Fibroblast of skin of left biceps (primary cell): ENCODE data around the gene IL17RA.
"Not testable (repeated sequence)": the region's sequence is repeated elsewhere in the genome, so short reads cannot be mapped to it uniquely, and the experiment has no call there.

Source experiments
- DNase-seq, 2 experiments: peaks; one replicate each; pipeline ENCODE4 v3.0.0-alpha.2; 2013; ENCODE audit warnings: low read depth in 2 of 2

Gene IL17RA

GRCh38 chr22:17084554-17085276, at the start of gene IL17RA:
TSS of gene IL17RA (plus strand) at chr22:17085000. CDS start at chr22:17085092, 92 bp downstream.
- peak; percentile 46 to 60 for DNase-seq

GRCh38 chr22:17035246-17035645, 49.6 kb upstream of the IL17RA start:
- DNase-seq = no peak

GRCh38 chr22:17035976-17036841, 48.6 kb upstream of the IL17RA start:
- not testable (repeated sequence) for DNase-seq

- peak in 1 of 2 experiments; percentile 0 for DNase-seq
These were observed 47.7 kb upstream of the IL17RA start for GRCh38 chr22:17036842-17037711.

GRCh38 chr22:17043521-17043920, 41.3 kb upstream of the IL17RA start:
- no peak for DNase-seq

- DNase-seq = no peak
These were observed 38.0 kb upstream of the IL17RA start for GRCh38 chr22:17046566-17047348.

- no peak for DNase-seq
These were observed 37.1 kb upstream of the IL17RA start for GRCh38 chr22:17047656-17048055.

- DNase-seq = no peak
These were observed 28.7 kb upstream of the IL17RA start for GRCh38 chr22:17056058-17056457.

- no peak for DNase-seq
These were observed 28.0 kb upstream of the IL17RA start for GRCh38 chr22:17056807-17057206.

- peak in 1 of 2 experiments; percentile 42 for DNase-seq
These were observed 26.6 kb upstream of the IL17RA start for GRCh38 chr22:17057959-17058814.

GRCh38 chr22:17060126-17060525, 24.7 kb upstream of the IL17RA start:
- DNase-seq = no peak

- DNase-seq = no peak
These were observed 21.2 kb upstream of the IL17RA start for GRCh38 chr22:17063411-17064106.

GRCh38 chr22:17064498-17065100, 20.2 kb upstream of the IL17RA start:
- DNase-seq = no peak

GRCh38 chr22:17065433-17065832, 19.4 kb upstream of the IL17RA start:
- DNase-seq = no peak

- DNase-seq = no peak
These were observed 11.9 kb upstream of the IL17RA start for GRCh38 chr22:17072877-17073276.

GRCh38 chr22:17074648-17075002, 10.2 kb upstream of the IL17RA start:
- DNase-seq = no peak

GRCh38 chr22:17077255-17077654, 7.5 kb upstream of the IL17RA start:
- peak; percentile 74 for DNase-seq

GRCh38 chr22:17079572-17079971, 5.2 kb upstream of the IL17RA start:
- DNase-seq = no peak

- DNase-seq = no peak
These were observed 1.5 kb upstream of the IL17RA start for GRCh38 chr22:17083255-17083654.
